ENCODE data around the gene TCF7L1. TPM values are rescaled to one million over a fixed set of nuclear protein-coding genes. Genes with fewer than 3 reads are reported as not detected.

TCF7L1 gene
- total and polyA plus RNA-seq, 9 of the 15 experiments (the other 6 are each of a cell fraction or from before 2014, with no cell fraction given) = 0.03 to 0.11 (median 0.07) TPM; not detected in 5

GRCh38 chr2:85089585-85089984 is 43.6 kb upstream of the TCF7L1 start:
- Histone ChIP-seq H3K27ac (ENCODE audit: extremely low read depth, low read depth, low read length) (no peak overlapping the region), H3K9ac (ENCODE audit: insufficient read depth in 1 of 2, low read depth in 2 of 2, low read length in 2 of 2) (no peak overlapping the region), H3K4me3 (no peak overlapping the region), H3K9me1 (ENCODE audit: control insufficient read depth, insufficient read depth, low read length) (no peaks in the 10 kb centered on the region), H2AFZ (ENCODE audit: low read depth, low read length) (no peak overlapping the region), H3K4me1 (replicated peaks in 1 of 2; ENCODE audit: control insufficient read depth in 2 of 2, insufficient read depth in 2 of 2, low read length in 2 of 2) (no peaks in the 10 kb centered on the region), H4K20me1 (replicated peaks; ENCODE audit: control insufficient read depth, insufficient read depth, low read length) (no peaks in the 10 kb centered on the region), H3K9me3 (replicated peaks; ENCODE audit: control insufficient read depth, insufficient read depth, low read depth, low read length) (no peaks in the 10 kb centered on the region), H3K27me3 (ENCODE audit: control insufficient read depth in 2 of 2, insufficient read depth in 2 of 2, low read length in 2 of 2) (peaks cover 15 to 31% of the 10 kb centered on the region in 2 experiments; a peak in 3 of 5 replicates), H3K79me2 (ENCODE audit: control insufficient read depth, insufficient read depth, low read length) (no peaks in the 10 kb centered on the region), H3K36me3 (ENCODE audit: control insufficient read depth, insufficient read depth, low read length) (no peaks in the 10 kb centered on the region), H3K4me2 (ENCODE audit: insufficient read depth, low read length) (no peak overlapping the region)
- ChIA-PET POLR2A (interaction anchor here (0.8 kb wide), 1 partner anchor 8 kb away, joined by 3 read pairs; no protein-coding TSS in a partner anchor), CTCF (ENCODE audit: low intra/inter-chr PET ratio) (no interaction called here)
- no peak for ATAC-seq
- 1% methylated on average over 6 of the region's 6 CpGs for WGBS (ENCODE audit: insufficient coverage, low coverage, missing lambda C conversion rate)
- intact Hi-C loops (cut with micrococcal nuclease) = no loop called here
- no TSS peak for BruUV-seq (replicated peaks)
- in situ Hi-C loops (cut with MboI) = no loop called here
- no peak for DNase-seq (ENCODE audit: extremely low read depth in 1 of 4, low spot score in 3 of 4)
- no peak for FAIRE-seq
- TF ChIP-seq POLR3G (IDR thresholded peaks at IDR 0.05; ENCODE audit: extremely low read depth, insufficient read length, insufficient replicate concordance) (no peak), KHSRP (IDR thresholded peaks at IDR 0.05) (no peak), ZNF696 (CRISPR knock-in tag; conservative IDR thresholded peaks at IDR 0.05) (no peak), SAP30 (IDR thresholded peaks at IDR 0.05; ENCODE audit: borderline replicate concordance, insufficient read depth, low read depth, low read length, poor library complexity, severe bottlenecking) (no peak), CCNT2 (IDR thresholded peaks at IDR 0.05; ENCODE audit: borderline replicate concordance, extremely low read depth, insufficient read length, low read depth, low read length) (no peak), ZFPM2 (CRISPR knock-in tag; IDR thresholded peaks at IDR 0.05) (no peak), TSC22D4 (tag; IDR thresholded peaks at IDR 0.05) (no peak), SUPT5H (IDR thresholded peaks at IDR 0.05) (no peak), PCBP2 (IDR thresholded peaks at IDR 0.05; ENCODE audit: low read depth, low read length, poor library complexity, severe bottlenecking) (no peak), ZNF311 (CRISPR knock-in tag; IDR thresholded peaks at IDR 0.05) (no peak), PATZ1 (CRISPR knock-in tag; IDR thresholded peaks at IDR 0.05; ENCODE audit: borderline replicate concordance) (no peak), THRB (CRISPR knock-in tag; conservative IDR thresholded peaks at IDR 0.05) (no peak), HMGN3 (IDR thresholded peaks at IDR 0.05; ENCODE audit: borderline replicate concordance, extremely low read depth, insufficient read length, low read depth, low read length) (no peak), HNRNPUL1 (IDR thresholded peaks at IDR 0.05; ENCODE audit: low read length) (no peak)
- TF ChIP-seq, protein P1, sequence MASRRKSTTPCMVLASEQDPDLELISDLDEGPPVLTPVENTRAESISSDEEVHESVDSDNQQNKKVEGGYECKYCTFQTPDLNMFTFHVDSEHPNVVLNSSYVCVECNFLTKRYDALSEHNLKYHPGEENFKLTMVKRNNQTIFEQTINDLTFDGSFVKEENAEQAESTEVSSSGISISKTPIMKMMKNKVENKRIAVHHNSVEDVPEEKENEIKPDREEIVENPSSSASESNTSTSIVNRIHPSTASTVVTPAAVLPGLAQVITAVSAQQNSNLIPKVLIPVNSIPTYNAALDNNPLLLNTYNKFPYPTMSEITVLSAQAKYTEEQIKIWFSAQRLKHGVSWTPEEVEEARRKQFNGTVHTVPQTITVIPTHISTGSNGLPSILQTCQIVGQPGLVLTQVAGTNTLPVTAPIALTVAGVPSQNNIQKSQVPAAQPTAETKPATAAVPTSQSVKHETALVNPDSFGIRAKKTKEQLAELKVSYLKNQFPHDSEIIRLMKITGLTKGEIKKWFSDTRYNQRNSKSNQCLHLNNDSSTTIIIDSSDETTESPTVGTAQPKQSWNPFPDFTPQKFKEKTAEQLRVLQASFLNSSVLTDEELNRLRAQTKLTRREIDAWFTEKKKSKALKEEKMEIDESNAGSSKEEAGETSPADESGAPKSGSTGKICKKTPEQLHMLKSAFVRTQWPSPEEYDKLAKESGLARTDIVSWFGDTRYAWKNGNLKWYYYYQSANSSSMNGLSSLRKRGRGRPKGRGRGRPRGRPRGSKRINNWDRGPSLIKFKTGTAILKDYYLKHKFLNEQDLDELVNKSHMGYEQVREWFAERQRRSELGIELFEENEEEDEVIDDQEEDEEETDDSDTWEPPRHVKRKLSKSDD (conservative IDR thresholded peaks at IDR 0.05; ENCODE audit: low read length) = no peak

All from K562 (cell line).